GM12878 (cell line): ENCODE data around the gene LGMN. TPM values are rescaled to one million over a fixed set of nuclear protein-coding genes. Genes with fewer than 3 reads are reported as not detected.

ENCODE experiments used
- DPF2 ChIP-seq: fragments of 450-650 bp; IDR thresholded peaks from 2 replicates; pipeline ENCODE4 v1.6.1; 2017; ENCODE audit warnings: mild to moderate bottlenecking
- FOXK2 ChIP-seq: fragments of 450-650 bp; IDR thresholded peaks from 2 replicates; pipeline ENCODE4 v1.6.1; 2017; ENCODE audit warnings: mild to moderate bottlenecking, moderate library complexity
- HDAC6 ChIP-seq: fragments of 200-600 bp; sonication (generic); IDR thresholded peaks from one replicate; pipeline ENCODE4 v1.8.0; 2017; ENCODE audit warnings: antibody characterized with exemption; ENCODE audit not compliant: unreplicated experiment
- MYC ChIP-seq: IDR thresholded peaks from 2 replicates; pipeline ENCODE4 v1.6.1; 2011; ENCODE audit warnings: mild to moderate bottlenecking, low read length, moderate library complexity, inconsistent platforms; ENCODE audit not compliant: insufficient read depth, insufficient replicate concordance, insufficient read length, severe bottlenecking
- ZZZ3 ChIP-seq: IDR thresholded peaks from 2 replicates; pipeline ENCODE4 v1.6.1; 2011; ENCODE audit warnings: low read depth; ENCODE audit not compliant: control insufficient read depth, insufficient read length
- polyA plus RNA-seq, 11 experiments: library from polyadenylated mRNA; depleted of rRNA in 4 of 11; unstranded in 6 of 11; stranded (reverse) in 5 of 11; fragments of >200 nt; fragmentation: Nextera tagmentation in 4 of 11; fragmentation: Illumina TruSeq in 1 of 11; extraction: Ambion mirVana in 4 of 11; extraction: Trizol in 1 of 11; gene quantifications; 1 replicate in 1 of 11; 2 replicates in 10 of 11; pipeline versions ENCODE4 v1.2.1 to v1.2.3, GENCODE V29; 2011 to 2016; ENCODE audit warnings: inconsistent platforms in 2 of 11, missing spikeins in 2 of 11, low read depth in 1 of 11
- total RNA-seq, 4 experiments: library from RNA; depleted of rRNA in 3 of 4; stranded (reverse); fragments of >200 nt in 3 of 4; fragmentation: Illumina TruSeq in 1 of 4; extraction: Trizol in 1 of 4; gene quantifications; 2 replicates each; pipeline versions ENCODE4 v1.2.1 to v1.2.3, GENCODE V29; 2013 to 2021
- TF ChIP-seq, protein P1 (sequence below): fragments of 450-650 bp; IDR thresholded peaks from 2 replicates; pipeline ENCODE4 v1.6.1; 2017; ENCODE audit warnings: antibody characterized with exemption, mild to moderate bottlenecking, moderate library complexity
- TF ChIP-seq, protein P2 (sequence below): fragments of 450-650 bp; IDR thresholded peaks from 2 replicates; pipeline ENCODE4 v1.6.1; 2014; ENCODE audit warnings: mild to moderate bottlenecking
- TF ChIP-seq, protein P3 (sequence below): fragments of 450-650 bp; IDR thresholded peaks from 2 replicates; pipeline ENCODE4 v1.6.1; 2017; ENCODE audit warnings: mild to moderate bottlenecking, moderate library complexity

The LGMN gene
- total and polyA plus RNA-seq, 10 of the 15 experiments (the other 5 are each of a cell fraction or from before 2014, with no cell fraction given), result 0.71 to 192 (median 3.9) TPM

DNA sequence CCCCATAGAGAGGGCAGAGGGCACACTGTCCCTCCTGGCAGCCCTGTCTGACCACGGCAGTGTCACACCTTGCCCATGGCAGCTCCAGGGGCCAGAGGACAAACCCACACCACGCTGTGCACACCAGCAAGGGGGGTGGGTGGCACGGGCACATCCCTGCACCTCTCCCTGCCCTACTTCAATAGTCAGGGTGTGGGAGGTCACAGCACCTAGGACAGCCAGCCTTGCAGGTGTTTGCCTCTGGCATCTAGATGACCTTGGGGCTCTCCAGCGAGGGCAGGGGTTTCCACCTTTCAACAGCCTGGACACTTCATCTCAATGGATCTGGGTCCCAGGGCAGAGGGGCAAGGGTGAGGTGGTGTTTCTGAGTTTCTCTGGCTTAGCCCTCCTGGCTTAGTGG lies 69.2 kb downstream of the LGMN start (continued):
- TF ChIP-seq, protein P1, sequence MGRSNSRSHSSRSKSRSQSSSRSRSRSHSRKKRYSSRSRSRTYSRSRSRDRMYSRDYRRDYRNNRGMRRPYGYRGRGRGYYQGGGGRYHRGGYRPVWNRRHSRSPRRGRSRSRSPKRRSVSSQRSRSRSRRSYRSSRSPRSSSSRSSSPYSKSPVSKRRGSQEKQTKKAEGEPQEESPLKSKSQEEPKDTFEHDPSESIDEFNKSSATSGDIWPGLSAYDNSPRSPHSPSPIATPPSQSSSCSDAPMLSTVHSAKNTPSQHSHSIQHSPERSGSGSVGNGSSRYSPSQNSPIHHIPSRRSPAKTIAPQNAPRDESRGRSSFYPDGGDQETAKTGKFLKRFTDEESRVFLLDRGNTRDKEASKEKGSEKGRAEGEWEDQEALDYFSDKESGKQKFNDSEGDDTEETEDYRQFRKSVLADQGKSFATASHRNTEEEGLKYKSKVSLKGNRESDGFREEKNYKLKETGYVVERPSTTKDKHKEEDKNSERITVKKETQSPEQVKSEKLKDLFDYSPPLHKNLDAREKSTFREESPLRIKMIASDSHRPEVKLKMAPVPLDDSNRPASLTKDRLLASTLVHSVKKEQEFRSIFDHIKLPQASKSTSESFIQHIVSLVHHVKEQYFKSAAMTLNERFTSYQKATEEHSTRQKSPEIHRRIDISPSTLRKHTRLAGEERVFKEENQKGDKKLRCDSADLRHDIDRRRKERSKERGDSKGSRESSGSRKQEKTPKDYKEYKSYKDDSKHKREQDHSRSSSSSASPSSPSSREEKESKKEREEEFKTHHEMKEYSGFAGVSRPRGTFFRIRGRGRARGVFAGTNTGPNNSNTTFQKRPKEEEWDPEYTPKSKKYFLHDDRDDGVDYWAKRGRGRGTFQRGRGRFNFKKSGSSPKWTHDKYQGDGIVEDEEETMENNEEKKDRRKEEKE, result no peak
- TF ChIP-seq, protein P2, sequence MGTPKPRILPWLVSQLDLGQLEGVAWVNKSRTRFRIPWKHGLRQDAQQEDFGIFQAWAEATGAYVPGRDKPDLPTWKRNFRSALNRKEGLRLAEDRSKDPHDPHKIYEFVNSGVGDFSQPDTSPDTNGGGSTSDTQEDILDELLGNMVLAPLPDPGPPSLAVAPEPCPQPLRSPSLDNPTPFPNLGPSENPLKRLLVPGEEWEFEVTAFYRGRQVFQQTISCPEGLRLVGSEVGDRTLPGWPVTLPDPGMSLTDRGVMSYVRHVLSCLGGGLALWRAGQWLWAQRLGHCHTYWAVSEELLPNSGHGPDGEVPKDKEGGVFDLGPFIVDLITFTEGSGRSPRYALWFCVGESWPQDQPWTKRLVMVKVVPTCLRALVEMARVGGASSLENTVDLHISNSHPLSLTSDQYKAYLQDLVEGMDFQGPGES, result no peak
- no peak for TF ChIP-seq FOXK2
- no peak for TF ChIP-seq DPF2
- TF ChIP-seq HDAC6, result no peak
- TF ChIP-seq ZZZ3, result no peak
- TF ChIP-seq MYC, result no peak
- TF ChIP-seq, protein P3, sequence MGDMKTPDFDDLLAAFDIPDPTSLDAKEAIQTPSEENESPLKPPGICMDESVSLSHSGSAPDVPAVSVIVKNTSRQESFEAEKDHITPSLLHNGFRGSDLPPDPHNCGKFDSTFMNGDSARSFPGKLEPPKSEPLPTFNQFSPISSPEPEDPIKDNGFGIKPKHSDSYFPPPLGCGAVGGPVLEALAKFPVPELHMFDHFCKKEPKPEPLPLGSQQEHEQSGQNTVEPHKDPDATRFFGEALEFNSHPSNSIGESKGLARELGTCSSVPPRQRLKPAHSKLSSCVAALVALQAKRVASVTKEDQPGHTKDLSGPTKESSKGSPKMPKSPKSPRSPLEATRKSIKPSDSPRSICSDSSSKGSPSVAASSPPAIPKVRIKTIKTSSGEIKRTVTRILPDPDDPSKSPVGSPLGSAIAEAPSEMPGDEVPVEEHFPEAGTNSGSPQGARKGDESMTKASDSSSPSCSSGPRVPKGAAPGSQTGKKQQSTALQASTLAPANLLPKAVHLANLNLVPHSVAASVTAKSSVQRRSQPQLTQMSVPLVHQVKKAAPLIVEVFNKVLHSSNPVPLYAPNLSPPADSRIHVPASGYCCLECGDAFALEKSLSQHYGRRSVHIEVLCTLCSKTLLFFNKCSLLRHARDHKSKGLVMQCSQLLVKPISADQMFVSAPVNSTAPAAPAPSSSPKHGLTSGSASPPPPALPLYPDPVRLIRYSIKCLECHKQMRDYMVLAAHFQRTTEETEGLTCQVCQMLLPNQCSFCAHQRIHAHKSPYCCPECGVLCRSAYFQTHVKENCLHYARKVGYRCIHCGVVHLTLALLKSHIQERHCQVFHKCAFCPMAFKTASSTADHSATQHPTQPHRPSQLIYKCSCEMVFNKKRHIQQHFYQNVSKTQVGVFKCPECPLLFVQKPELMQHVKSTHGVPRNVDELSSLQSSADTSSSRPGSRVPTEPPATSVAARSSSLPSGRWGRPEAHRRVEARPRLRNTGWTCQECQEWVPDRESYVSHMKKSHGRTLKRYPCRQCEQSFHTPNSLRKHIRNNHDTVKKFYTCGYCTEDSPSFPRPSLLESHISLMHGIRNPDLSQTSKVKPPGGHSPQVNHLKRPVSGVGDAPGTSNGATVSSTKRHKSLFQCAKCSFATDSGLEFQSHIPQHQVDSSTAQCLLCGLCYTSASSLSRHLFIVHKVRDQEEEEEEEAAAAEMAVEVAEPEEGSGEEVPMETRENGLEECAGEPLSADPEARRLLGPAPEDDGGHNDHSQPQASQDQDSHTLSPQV, result no peak
